Brain microvascular endothelial cell (primary cell): ENCODE results near the gene NEDD9.
A peak's percentile ranks its signal among the peaks of the same experiment; 100 is the strongest.

Experiments
- DNase-seq: peaks from one replicate; pipeline ENCODE4 v3.0.0-alpha.2; 2020
- H3K27ac ChIP-seq: fragments of 250-450 bp; sonication (Bioruptor Pico); 2 replicates; pipeline ENCODE4 v1.5.1; 2020; ENCODE audit warnings: mild to moderate bottlenecking, moderate library complexity
- H3K27me3 ChIP-seq: fragments of 250-450 bp; sonication (Bioruptor Pico); replicated peaks from 2 replicates; pipeline ENCODE4 v1.5.1; 2020; ENCODE audit warnings: mild to moderate bottlenecking
- H3K36me3 ChIP-seq: fragments of 250-450 bp; sonication (Bioruptor Pico); replicated peaks from 2 replicates; pipeline ENCODE4 v1.5.1; 2020; ENCODE audit warnings: mild to moderate bottlenecking
- H3K4me3 ChIP-seq: 2 replicates; pipeline ENCODE4 v1.5.1; 2011; ENCODE audit warnings: low read depth, mild to moderate bottlenecking, control low read depth, low read length, moderate library complexity
- CTCF ChIP-seq: IDR thresholded peaks from 2 replicates; pipeline ENCODE4 v1.5.1; 2011; ENCODE audit warnings: low read depth, mild to moderate bottlenecking, moderate library complexity, low read length, control low read depth, inconsistent platforms; ENCODE audit errors: missing control alignments
- in situ Hi-C: cut with HindIII; loops from 2 replicates; pipeline ENCODE4 v1.10.0; 2017; ENCODE audit warnings: low sequenced_read_pairs, low pct_ligation_motif_present

Gene NEDD9

GRCh38 chr6:11177271-11177670 is 55.2 kb downstream of the NEDD9 start:
- no peak for DNase-seq
- Histone ChIP-seq H3K27me3 (no peaks in the 10 kb centered on the region), H3K36me3 (no peaks in the 10 kb centered on the region), H3K4me3 (no peak overlapping the region), H3K27ac (no peak overlapping the region)
- no peak for TF ChIP-seq CTCF
- in situ Hi-C loops, result no loop called here

- Histone ChIP-seq H3K36me3 (no peaks in the 10 kb centered on the region), H3K27me3 (no peaks in the 10 kb centered on the region), H3K4me3 (no peak overlapping the region), H3K27ac (no peak overlapping the region)
- no peak for DNase-seq
- TF ChIP-seq CTCF, result no peak
- in situ Hi-C loops, result no loop called here
Observed at GRCh38 chr6:11174242-11174611, 58.2 kb downstream of the NEDD9 start.

GRCh38 chr6:11172501-11173327 is 59.8 kb downstream of the NEDD9 start:
- Histone ChIP-seq H3K27ac (no peak overlapping the region), H3K36me3 (no peaks in the 10 kb centered on the region), H3K27me3 (no peaks in the 10 kb centered on the region), H3K4me3 (no peak overlapping the region)
- peak; percentile 89 for TF ChIP-seq CTCF
- in situ Hi-C loops, result no loop called here
- peak; percentile 55 for DNase-seq

- H3K4me3 ChIP-seq, result no peak overlapping the region
- DNase-seq, result no peak
- H3K27ac ChIP-seq, result no peak overlapping the region
- TF ChIP-seq CTCF, result no peak
- in situ Hi-C loops, result no loop called here
- H3K27me3 ChIP-seq, result no peaks in the 10 kb centered on the region
- no peaks in the 10 kb centered on the region for H3K36me3 ChIP-seq
Observed at GRCh38 chr6:11171952-11172351, 60.5 kb downstream of the NEDD9 start.

GRCh38 chr6:11168091-11168635 is 64.3 kb downstream of the NEDD9 start:
- no peak overlapping the region for H3K27ac ChIP-seq
- H3K36me3 ChIP-seq, result no peaks in the 10 kb centered on the region
- in situ Hi-C loops, result no loop called here
- TF ChIP-seq CTCF, result no peak
- H3K27me3 ChIP-seq, result no peaks in the 10 kb centered on the region
- H3K4me3 ChIP-seq, result no peak overlapping the region
- no peak for DNase-seq
